ENCODE results near the gene EPS8.

DNA sequence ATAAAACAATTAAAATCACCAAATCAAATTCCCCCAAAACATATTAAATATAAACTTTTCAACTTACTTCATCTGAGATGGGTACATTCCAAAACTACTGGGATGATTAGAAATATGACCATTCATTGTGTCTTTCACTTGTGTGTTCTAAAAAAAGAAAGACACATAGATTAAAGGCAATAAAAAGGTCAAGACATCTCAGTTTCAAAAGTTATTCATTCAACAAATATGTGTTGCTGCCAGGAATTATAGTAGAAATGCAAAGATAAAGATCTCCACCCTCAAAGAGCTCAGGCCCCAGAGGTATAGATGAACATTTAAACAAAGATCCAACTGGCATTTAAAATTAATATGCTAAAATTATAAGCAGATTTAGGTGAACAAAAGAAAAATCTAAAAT is 106.4 kb downstream of the EPS8 start:
- TF ChIP-seq, protein P1, sequence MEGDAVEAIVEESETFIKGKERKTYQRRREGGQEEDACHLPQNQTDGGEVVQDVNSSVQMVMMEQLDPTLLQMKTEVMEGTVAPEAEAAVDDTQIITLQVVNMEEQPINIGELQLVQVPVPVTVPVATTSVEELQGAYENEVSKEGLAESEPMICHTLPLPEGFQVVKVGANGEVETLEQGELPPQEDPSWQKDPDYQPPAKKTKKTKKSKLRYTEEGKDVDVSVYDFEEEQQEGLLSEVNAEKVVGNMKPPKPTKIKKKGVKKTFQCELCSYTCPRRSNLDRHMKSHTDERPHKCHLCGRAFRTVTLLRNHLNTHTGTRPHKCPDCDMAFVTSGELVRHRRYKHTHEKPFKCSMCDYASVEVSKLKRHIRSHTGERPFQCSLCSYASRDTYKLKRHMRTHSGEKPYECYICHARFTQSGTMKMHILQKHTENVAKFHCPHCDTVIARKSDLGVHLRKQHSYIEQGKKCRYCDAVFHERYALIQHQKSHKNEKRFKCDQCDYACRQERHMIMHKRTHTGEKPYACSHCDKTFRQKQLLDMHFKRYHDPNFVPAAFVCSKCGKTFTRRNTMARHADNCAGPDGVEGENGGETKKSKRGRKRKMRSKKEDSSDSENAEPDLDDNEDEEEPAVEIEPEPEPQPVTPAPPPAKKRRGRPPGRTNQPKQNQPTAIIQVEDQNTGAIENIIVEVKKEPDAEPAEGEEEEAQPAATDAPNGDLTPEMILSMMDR (conservative IDR thresholded peaks at IDR 0.05; ENCODE audit: low read length), result no peak
- no peak for TF ChIP-seq EZH2phosphoT487 (IDR thresholded peaks at IDR 0.05; ENCODE audit: borderline replicate concordance, low read depth, low read length)

Data from OCI-LY7 (cell line).